Neutrophil (primary cell): ENCODE results near the gene YEATS4.

Source experiments
- H3K27ac ChIP-seq: fragments of 200-600 bp; sonication (generic); 2 replicates; pipeline ENCODE4 v1.5.1; 2016; ENCODE audit warnings: mild to moderate bottlenecking, moderate library complexity
- H3K27me3 ChIP-seq: fragments of 200-600 bp; sonication (generic); 2 replicates; pipeline ENCODE4 v1.6.0; 2016; ENCODE audit warnings: mild to moderate bottlenecking
- H3K36me3 ChIP-seq: fragments of 200-600 bp; sonication (generic); 2 replicates; pipeline ENCODE4 v1.5.1; 2017
- H3K4me1 ChIP-seq, 2 experiments: fragments of 200-600 bp in 1 of 2; sonication (generic) in 1 of 2; 1 replicate in 1 of 2; 2 replicates in 1 of 2; pipeline versions ENCODE4 v1.5.1 to v1.6.1; 2013 to 2016; ENCODE audit warnings: low read depth in 1 of 2, low read length in 1 of 2, mild to moderate bottlenecking in 1 of 2, moderate library complexity in 1 of 2; ENCODE audit not compliant: control insufficient read depth in 1 of 2, insufficient read depth in 1 of 2
- H3K4me3 ChIP-seq, 2 experiments: fragments of 200-600 bp in 1 of 2; sonication (generic) in 1 of 2; 1 replicate in 1 of 2; 2 replicates in 1 of 2; pipeline ENCODE4 v1.5.1; 2013 to 2016; ENCODE audit warnings: low read depth in 1 of 2, low read length in 1 of 2, mild to moderate bottlenecking in 1 of 2, moderate library complexity in 1 of 2
- H3K9me3 ChIP-seq: fragments of 200-600 bp; sonication (generic); 2 replicates; pipeline ENCODE4 v1.5.1; 2016
- TF ChIP-seq, protein P1 (sequence below): fragments of 200-600 bp; sonication (generic); IDR thresholded peaks from 2 replicates; pipeline ENCODE4 v1.5.1; 2016; ENCODE audit warnings: antibody characterized with exemption

Gene YEATS4

DNA sequence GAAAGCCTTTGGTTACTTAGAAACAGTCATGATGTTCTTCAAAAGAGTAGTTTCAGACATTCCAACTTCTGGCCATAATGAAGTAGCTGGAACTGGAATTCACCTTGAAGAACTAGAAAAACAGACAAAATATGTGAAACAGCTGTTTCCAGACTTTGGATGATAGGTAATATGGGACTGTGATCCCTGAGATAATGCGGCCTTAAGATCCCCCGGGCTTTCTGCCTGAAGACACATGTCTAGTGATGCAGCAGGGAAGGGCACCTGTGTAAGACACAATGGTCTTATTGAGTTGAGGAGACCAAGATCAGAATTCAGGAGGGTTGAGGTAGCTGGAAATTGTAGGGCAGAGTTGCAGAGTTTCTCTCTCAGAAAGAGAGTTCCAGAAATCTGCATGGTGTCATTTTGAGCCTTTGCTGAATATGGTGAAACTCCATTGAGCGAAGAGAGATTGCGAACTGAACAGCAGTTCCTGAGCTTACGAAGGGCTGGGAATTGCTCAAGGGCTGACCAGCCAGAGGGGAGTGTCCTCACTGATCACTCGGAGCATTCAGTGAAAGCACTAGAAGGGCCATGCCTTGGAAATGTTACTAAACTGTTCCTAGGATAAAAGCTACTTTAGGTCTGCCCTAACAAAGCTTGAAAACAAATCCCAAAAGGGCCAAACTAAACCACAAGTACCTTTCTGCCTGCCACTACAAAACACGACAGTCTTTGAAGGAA, 69.0 kb downstream of the YEATS4 start:
- H3K4me1 ChIP-seq: peaks cover 20 to 21% of the 10 kb centered on the region in 2 experiments
- no peaks in the 10 kb centered on the region for H3K9me3 ChIP-seq
- no peak overlapping the region for H3K4me3 ChIP-seq
- no peaks in the 10 kb centered on the region for H3K36me3 ChIP-seq
- H3K27me3 ChIP-seq: no peaks in the 10 kb centered on the region
- peak overlapping the region; percentile 2 for H3K27ac ChIP-seq
- TF ChIP-seq, protein P1, sequence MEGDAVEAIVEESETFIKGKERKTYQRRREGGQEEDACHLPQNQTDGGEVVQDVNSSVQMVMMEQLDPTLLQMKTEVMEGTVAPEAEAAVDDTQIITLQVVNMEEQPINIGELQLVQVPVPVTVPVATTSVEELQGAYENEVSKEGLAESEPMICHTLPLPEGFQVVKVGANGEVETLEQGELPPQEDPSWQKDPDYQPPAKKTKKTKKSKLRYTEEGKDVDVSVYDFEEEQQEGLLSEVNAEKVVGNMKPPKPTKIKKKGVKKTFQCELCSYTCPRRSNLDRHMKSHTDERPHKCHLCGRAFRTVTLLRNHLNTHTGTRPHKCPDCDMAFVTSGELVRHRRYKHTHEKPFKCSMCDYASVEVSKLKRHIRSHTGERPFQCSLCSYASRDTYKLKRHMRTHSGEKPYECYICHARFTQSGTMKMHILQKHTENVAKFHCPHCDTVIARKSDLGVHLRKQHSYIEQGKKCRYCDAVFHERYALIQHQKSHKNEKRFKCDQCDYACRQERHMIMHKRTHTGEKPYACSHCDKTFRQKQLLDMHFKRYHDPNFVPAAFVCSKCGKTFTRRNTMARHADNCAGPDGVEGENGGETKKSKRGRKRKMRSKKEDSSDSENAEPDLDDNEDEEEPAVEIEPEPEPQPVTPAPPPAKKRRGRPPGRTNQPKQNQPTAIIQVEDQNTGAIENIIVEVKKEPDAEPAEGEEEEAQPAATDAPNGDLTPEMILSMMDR: no peak

DNA sequence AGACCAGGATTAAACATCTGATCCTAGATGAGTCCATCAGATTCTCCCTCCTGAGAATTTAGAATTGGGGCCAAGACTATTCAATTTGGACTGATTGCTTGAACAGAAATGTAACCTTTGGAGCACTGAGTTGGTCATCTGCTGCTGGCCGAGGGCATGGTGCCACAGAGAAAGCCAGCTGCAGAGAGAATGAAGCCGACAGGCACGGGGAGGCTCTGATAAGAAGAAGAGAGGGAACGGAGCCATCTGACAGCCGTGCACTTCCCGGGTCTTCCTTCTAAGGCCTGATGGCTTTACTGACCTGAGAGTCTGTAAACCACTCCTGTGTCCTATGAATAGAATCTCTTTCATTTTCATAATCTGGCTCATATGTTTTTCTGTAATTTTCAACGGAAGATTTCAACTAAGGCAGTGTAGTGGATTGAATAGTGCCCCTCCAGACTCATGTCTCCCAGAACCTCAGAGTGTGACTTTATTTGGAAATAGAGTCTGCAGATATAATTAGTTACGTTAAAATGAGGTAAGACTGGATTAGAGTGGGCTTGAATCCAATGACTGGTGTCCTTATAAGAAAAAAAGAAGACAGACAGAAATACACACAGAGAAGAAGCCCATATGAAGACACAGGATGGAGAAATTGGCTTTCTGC, 71.5 kb downstream of the YEATS4 start:
- H3K27me3 ChIP-seq: no peaks in the 10 kb centered on the region
- no peaks in the 10 kb centered on the region for H3K9me3 ChIP-seq
- no peaks in the 10 kb centered on the region for H3K36me3 ChIP-seq
- no peak overlapping the region for H3K27ac ChIP-seq
- peaks cover 20 to 21% of the 10 kb centered on the region in 2 experiments for H3K4me1 ChIP-seq
- H3K4me3 ChIP-seq: no peak overlapping the region
- TF ChIP-seq, protein P1: no peak

DNA sequence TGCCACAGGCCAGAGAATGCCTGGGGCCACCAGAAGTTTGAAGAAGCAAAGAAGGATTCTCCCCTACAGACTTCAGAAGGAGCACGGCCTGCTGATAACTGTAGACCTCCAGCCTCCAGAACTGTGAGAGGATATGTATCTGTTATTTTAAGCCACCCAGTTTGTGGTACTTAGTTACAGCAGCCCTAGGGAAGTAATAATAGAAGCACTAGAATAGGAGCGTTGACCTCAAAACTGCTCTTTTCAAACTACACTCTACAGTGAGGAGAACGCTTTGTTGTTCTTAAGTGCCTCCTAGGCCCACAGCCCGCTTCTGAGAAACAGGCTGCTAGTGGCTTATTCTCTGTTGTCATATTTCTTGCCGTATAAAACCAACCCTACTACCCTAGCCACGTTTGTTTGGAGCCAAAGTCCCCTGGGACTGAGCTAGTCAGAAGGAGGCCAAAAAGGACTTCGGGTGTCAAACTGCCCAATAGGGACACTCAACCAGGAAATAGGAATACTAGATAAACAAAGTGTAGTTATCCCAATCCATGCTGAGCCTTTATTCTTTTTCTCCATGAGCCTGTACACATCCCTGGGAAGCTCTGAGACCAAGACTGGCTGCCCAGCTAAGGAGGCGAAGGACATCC, 72.2 kb downstream of the YEATS4 start:
- Histone ChIP-seq H3K27ac (no peak overlapping the region), H3K36me3 (no peaks in the 10 kb centered on the region), H3K4me1 (peaks cover 20 to 21% of the 10 kb centered on the region in 2 experiments), H3K27me3 (no peaks in the 10 kb centered on the region), H3K9me3 (no peaks in the 10 kb centered on the region), H3K4me3 (no peak overlapping the region)
- TF ChIP-seq, protein P1: no peak

DNA sequence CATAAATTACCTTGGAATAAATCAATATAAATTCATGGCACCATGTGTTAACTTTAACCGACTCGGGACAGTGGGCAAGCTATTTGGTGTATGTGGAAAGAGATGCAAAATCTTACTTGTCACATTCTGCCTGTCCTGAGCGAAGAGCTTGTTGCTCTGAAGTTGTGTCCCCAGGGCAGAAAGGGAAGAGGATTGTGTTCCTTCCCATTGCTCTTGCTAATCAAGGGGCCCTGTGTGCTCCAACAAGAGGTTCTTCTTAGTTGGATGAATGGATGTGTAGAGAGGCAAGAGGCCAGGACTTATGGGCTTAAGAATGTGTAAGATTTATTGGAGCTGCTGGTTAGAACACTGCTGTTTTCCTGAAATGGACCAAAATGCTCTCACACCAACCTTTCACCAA, 74.1 kb downstream of the YEATS4 start:
- Histone ChIP-seq H3K4me1 (peaks cover 8 to 12% of the 10 kb centered on the region in 2 experiments), H3K27me3 (no peaks in the 10 kb centered on the region), H3K4me3 (no peak overlapping the region), H3K9me3 (no peaks in the 10 kb centered on the region), H3K27ac (no peak overlapping the region), H3K36me3 (no peaks in the 10 kb centered on the region)
- TF ChIP-seq, protein P1: no peak

DNA sequence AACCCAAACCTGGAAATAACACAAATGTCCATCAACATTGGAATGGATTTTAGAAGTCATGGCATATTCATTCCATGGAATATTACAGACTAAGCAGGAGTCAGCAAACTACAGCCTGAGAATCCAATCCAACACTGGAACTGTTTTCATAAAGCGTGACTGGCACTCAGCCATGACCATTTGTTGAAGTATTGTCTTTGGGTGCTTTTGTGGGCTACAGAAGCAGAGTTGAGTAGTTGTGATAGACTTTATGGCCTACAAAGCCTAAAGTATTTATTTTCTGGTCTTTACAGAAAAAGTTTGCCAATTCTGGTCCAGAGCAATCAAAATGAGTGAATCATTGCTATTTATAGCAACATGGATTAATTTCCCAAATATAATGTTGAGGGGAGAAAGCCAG, 76.1 kb downstream of the YEATS4 start:
- Histone ChIP-seq H3K36me3 (no peaks in the 10 kb centered on the region), H3K4me3 (no peak overlapping the region), H3K9me3 (no peaks in the 10 kb centered on the region), H3K27ac (no peak overlapping the region), H3K27me3 (no peaks in the 10 kb centered on the region), H3K4me1 (no peaks in the 10 kb centered on the region)
- TF ChIP-seq, protein P1: no peak
